ENCODE data around the gene CABP1.

CABP1 gene

GRCh38 chr12:120698665-120699064, 58.2 kb downstream of the CABP1 start:
- no peak for DNase-seq

GRCh38 chr12:120699553-120699952, 59.1 kb downstream of the CABP1 start:
- DNase-seq = no peak

- no peak for DNase-seq
Measured at GRCh38 chr12:120700886-120701285, 60.5 kb downstream of the CABP1 start.

GRCh38 chr12:120702637-120703036, 62.2 kb downstream of the CABP1 start:
- no peak for DNase-seq

GRCh38 chr12:120703311-120703942, 63.0 kb downstream of the CABP1 start:
- DNase-seq = no peak

GRCh38 chr12:120705618-120706017, 65.2 kb downstream of the CABP1 start:
- DNase-seq = no peak

GRCh38 chr12:120706029-120706428, 65.6 kb downstream of the CABP1 start:
- no peak for DNase-seq

- DNase-seq = no peak
Measured at GRCh38 chr12:120708651-120709050, 68.2 kb downstream of the CABP1 start.

- peak; percentile 71 to 76 for DNase-seq
Measured at GRCh38 chr12:120710031-120710804, 69.8 kb downstream of the CABP1 start, which contains the start of gene UNC119B. UNC119B (plus strand) TSS chr12:120710458; CDS start chr12:120710475, 17 bp downstream.

GRCh38 chr12:120710805-120711296, 70.4 kb downstream of the CABP1 start:
- DNase-seq = peak in 1 of 2 donors; percentile 12

- no peak for DNase-seq
Measured at GRCh38 chr12:120711411-120711810, 71.0 kb downstream of the CABP1 start.

- DNase-seq = no peak
Measured at GRCh38 chr12:120712610-120713009, 72.2 kb downstream of the CABP1 start.

GRCh38 chr12:120713861-120714482, 73.5 kb downstream of the CABP1 start:
- DNase-seq = peak; percentile 78 to 86
